ENCODE results near the gene ERI2.
"Not testable (repeated sequence)": the region's sequence is repeated elsewhere in the genome, so short reads cannot be mapped to it uniquely, and the experiment has no call there.

The ERI2 gene

GRCh38 chr16:20812510-20812909 is 6.2 kb upstream of the ERI2 start:
- no peak for DNase-seq

DNA sequence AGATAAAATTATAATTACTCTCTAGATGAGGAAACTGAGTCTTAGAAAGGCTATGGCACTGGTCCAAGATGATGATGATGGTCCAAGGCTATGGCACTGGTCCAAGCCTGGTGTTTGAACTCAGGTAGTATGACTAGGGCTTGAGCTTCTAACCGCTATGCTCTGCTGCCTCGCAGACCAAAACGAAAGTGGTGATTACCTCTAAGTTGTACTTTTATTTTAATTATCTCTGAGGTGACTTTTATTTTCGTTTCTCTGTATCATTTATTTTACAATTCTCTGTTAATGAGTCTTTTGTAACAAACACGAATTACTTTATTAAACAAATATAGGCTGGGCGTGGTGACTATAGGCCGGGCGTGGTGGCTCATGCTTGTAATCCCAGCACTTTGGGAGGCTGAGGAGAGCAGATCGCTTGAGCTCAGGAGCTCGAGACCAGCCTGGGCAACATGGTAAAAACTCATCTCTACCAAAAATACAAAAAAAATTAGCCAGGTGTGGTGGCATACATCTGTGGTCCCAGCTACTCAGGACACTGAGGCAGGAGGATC is 5.7 kb upstream of the ERI2 start:
- no peak for DNase-seq

GRCh38 chr16:20807862-20808261 is 1.6 kb upstream of the ERI2 start:
- DNase-seq: no peak

- DNase-seq: not testable (repeated sequence)
Observed at GRCh38 chr16:20805684-20806167, 546 bp downstream of the ERI2 start.

DNA sequence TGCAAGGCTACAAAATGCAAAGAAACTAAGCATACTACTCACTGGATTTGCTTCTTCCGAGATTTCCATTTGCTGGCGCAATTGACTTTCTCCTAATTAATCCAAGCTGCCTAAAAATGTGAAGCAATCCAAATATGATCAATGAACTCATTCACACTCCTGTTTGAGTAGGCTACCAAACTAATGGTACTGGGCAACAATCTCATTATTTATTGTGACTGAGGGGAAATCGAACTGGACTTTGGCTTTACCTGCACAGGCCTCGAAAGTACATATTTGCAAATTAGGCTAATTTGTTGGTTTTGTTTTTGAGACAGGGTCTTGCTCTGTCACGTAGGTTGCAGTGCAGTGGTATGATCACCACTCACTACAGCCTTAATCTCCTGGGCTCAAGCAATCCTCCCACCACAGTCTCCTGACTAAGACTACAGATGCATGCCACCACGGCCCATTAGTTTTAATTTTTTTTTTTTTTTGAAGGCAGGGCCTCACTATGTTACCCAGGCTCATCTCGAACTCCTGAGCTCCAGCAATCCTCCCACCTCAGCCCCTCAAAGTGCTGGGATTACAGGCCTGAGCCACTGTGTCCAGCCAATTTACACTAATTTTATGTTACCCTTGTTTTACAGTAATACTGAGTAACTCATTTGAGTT is 2.6 kb downstream of the ERI2 start:
- DNase-seq: no peak

DNA sequence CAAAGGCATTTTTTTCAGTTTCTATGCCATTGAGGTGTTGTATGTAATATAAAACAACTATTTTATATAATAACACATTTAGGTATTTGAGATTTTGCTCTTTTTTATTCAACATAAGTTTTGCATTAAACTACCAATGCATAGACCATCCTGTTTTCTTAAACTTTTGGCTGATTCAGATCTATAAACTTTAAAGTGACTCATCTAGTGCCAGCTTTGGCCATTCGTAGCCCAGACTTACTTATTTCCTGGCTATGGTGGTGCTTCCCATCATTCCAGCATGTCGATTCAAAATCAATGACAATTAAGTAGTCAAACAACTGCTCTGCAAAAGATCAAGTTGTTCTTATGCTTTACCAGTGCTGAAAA is 3.1 kb downstream of the ERI2 start:
- DNase-seq: no peak

- no peak for DNase-seq
Observed at GRCh38 chr16:20801278-20801677, 5.0 kb downstream of the ERI2 start.

- peak; percentile 42 for DNase-seq
Observed at GRCh38 chr16:20799599-20799998, 6.7 kb downstream of the ERI2 start.

DNA sequence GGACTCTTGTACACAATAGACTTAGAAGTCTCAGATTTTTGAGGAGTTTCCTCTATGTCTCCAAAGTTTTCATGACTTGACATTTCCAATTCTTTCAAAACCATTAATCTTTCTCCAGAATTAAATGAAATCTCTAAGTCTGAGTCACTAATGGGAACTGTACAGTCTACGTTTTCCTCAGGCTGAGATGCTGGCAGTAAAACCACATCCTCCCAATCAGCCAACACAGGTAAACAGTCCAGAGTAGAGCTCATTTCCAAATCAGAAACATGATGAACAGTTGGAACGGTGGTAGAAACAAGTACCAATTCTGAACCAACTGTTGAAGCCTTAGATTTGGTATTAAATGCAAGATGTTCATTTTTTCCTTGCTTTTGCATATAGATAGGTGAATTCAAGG is 7.9 kb downstream of the ERI2 start:
- DNase-seq: no peak

DNA sequence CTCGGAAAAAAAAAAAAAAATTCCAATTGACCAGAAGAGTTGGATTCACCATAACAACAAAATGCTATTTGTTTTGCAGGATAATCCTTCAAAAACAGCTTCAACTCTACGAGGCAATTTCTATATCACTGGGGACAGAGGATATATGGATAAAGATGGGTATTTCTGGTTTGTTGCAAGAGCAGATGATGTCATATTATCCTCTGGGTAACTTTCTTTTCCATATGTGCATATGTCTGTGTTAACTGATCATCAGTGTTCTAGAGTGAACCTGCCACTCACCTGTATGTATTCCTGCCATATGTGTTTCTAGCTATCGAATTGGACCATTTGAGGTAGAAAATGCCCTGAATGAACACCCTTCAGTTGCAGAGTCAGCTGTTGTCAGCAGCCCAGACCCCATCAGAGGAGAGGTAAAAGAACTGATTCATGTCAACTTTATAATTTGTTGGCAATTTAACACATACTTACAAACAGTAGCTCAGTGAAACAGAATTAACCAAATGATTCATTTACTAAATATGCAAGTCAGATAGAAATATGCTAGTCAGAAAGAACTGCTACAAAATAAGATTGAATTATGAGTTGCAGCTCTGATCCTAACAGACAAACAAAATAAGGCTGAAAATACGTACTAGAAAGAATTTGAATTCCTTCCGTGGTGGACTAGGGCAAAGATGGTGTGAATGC is 14.2 kb downstream of the ERI2 start:
- DNase-seq: no peak

DNA sequence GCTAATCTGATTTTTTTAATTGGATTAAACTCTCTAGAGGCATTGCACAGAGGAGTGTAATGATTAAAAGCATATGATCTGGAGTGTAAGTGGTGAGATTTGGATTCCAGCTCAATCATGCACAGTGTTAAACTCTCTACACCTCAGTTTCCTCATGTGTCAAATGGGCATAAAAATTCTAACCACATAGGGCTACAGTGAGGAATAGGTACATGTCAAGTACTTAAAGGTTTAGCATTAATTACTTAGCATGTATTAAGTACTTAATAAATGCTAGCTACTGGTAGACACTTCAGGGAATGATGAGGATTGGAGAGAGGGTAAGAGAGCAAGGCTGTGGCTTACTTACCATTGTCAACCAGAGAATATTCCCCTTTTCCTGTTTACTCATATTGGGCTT is 17.1 kb downstream of the ERI2 start:
- no peak for DNase-seq

DNA sequence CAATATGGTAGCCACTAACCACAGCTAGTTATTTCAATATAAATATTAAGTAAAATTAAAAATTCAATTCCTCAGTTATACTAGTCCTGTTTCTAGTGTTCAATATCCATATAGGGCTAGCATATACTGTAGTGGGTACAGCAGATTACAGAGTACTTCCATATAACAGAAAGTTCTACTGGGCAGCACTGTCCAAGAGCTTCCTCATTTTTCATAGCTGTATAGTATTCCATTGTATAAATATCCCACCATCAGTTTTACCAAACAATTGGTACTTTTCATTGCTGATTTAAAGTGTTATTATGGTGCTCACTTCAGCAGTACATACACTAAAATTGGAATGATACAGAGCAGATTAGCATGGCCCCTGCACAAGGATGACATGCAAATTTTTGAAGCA is 22.1 kb downstream of the ERI2 start:
- DNase-seq: no peak

GRCh38 chr16:20782470-20782869 is 23.8 kb downstream of the ERI2 start:
- no peak for DNase-seq

DNA sequence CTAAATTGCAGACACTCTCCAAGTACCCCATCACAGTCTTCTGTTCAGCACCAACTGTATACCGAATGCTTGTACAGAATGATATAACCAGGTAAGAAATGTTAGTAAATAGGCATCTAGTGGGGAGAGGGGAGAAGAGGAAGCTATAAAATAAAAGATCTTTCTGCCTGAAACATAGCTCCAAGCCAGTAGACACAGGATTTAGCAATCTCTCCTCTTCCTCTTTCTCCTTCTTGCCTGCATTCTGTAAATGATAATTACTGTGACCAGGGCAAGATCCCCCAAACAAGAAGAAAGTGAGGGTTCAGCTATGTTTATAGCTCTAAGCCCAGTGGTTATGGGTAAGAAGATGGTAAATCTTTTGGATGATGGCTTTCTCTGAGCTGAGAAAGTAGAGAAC is 24.6 kb downstream of the ERI2 start:
- DNase-seq: no peak

DNA sequence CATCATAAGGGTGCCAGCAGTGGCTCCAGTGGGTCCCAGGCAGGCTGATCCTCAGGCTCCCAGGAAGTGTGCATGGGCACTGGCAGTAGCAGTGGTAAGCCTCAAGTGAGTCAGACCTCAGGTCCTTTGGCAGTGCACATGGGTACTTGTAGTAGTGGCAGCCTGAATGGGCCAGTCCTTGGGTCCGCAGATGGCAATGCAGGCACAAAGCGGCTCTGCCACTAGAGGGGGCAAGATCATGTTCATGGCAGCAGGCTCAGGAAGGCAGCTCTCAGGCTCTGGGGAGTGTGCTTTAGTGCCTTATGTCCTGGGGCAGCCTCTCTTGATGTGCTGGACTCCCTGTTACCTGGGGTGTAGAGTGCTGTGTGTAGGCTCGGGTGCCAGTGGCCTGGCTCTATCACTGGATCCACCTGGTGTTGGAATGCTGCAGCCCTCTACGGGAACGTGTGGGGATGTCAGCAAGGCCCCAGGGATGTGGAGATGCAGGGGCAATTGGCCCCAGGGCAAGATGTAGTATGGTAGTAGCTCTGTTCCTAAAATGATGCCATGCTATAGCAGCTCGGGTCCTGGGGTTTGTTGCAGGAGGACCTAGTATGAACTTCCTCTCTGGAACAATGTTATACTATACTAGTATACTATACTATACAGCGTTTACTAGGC is 31.4 kb downstream of the ERI2 start:
- DNase-seq: peak; percentile 9

DNA sequence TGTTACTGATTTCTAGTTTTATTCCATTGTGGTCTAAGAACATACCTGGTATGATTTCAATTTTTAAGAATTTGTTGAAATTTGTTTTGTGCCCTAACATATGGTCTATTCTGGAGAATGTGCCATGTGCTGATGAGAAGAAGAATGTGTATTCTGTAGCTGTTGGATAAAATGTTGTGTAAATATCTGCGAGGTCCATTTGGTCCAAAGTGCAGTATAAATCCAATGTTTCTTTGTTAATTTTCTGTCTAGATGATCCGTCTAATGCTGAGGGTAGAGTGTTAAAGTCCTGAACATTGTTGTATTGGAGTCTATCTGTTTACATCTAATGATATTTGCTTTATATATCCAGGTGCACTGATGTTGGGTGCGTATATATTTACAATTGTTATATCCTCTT is 32.6 kb downstream of the ERI2 start:
- DNase-seq: no peak

DNA sequence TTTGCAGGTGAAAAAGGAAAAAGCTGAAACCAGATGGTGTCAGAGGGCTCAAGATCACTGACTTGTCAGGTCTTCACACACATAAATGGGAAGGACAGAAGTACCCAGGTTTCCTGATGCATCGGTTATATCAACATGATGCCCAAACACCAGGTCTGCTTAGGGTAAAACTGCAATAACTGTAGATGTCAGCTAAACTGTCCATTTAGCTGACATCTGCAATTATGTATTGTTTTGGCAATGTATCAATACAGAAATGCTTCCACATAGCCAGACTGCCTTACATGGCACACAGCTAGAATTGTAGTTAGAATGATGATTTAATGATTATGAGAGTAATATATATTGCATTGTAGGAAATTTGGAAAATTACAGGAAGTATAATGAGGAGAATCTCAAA is 37.5 kb downstream of the ERI2 start:
- no peak for DNase-seq

- no peak for DNase-seq
Observed at GRCh38 chr16:20768121-20768520, 38.2 kb downstream of the ERI2 start.

GRCh38 chr16:20767577-20767976 is 38.7 kb downstream of the ERI2 start:
- DNase-seq: no peak

GRCh38 chr16:20766294-20766693 is 40.0 kb downstream of the ERI2 start:
- no peak for DNase-seq

- DNase-seq: no peak
Observed at GRCh38 chr16:20765732-20766131, 40.5 kb downstream of the ERI2 start.

GRCh38 chr16:20764448-20764847 is 41.8 kb downstream of the ERI2 start:
- peak; percentile 15 for DNase-seq

- peak; percentile 55 for DNase-seq
Observed at GRCh38 chr16:20763461-20764232, 42.6 kb downstream of the ERI2 start, which contains the start of gene ACSM3. ACSM3 (plus strand) TSS chr16:20764014; CDS start chr16:20770035, 6,021 bp downstream.

Measured in NCI-H2171 treated with DMSO at 0.1 percent for 48 hours (cell line).